ENCODE measurements around the gene HMGA1.
"Not testable (repeated sequence)": the region's sequence is repeated elsewhere in the genome, so short reads cannot be mapped to it uniquely, and the experiment has no call there.

Gene HMGA1

DNA sequence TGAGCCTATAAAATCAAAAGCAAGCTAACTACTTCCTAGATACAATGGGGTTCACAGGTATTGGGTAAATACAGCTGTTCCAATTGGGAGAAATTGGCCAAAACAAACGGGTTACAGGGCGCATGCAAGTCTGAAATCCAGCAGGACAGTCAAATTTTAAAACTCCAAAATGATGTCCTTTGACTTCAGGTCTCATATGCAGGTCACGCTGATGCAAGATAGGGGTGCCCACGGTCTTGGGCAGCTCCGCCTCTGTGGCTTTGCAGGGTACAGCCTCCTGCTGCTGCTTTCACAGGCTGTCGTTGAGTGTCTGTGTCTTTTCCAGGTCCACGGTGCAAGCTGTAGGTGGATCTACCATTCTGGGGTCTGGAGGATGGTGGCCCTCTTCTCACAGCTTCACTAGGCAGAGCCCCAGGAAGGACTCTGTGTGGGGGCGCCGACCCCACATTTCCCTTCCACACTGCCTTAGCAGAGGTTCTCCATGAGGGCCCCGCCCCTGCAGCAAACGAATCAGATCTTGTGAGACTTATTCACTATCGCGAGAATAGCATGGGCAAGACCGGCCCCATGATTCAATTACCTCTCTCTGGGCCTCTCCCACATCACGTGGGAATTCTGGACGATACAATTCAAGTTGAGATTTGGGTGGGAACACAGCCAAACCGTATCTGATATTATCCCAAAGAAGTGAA is 24.0 kb downstream of the HMGA1 start:
- DNase-seq (ENCODE audit: low read depth), result no peak

DNA sequence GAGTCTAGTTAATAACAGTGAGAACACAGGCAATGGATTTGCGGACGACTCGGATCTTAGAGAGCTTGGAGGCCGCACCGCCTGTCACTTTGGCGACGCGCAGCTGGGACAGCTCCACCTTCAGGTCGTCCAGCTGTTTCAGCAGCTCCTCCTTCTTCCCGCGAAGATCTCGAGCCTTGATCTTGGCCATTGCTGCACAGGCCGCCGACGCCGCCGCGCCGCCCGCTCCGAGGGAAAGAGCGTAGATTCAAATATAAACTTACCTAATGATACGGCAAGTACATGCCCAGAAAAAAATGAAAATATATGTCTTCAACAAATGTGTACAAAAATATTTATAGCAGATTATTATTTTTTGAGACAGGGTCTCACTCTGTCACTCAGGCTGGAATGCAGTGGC is 26.8 kb downstream of the HMGA1 start:
- DNase-seq (ENCODE audit: low read depth), result not testable (repeated sequence)

- DNase-seq (ENCODE audit: low read depth), result no peak
Observed at GRCh38 chr6:34267746-34268145, 31.1 kb downstream of the HMGA1 start.

- DNase-seq (ENCODE audit: low read depth), result not testable (repeated sequence)
Observed at GRCh38 chr6:34269132-34269531, 32.5 kb downstream of the HMGA1 start.

DNA sequence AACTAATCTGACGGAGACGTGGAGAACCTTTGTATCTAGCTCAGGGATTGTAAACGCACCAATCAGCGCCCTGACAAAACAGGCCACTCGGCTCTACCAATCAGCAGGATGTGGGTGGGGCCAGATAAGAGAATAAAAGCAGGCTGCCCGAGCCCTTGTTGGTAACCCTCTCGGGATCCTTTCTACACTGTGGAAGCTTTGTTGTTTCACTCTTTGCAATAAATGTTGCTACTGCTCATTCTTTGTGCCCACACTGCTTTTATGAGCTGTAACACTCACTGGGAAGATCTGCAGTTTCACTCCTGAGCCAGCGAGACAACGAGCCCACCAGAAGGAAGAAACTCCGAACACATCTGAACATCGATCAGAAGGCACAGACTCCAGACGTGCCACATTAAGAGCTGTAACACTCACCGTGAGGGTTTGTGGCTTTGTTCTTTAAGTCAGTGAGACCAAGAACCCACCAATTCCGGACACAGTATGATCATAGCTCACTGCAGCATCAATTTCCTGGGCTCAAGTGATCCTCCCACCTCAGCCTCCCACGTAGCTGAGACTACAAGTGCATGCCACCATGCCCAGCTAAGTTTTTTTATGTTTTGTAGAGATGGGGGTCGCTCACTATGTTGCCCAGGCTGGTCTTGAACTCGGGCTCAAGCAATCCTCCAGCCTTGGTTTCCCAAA is 33.1 kb downstream of the HMGA1 start:
- not testable (repeated sequence) for DNase-seq (ENCODE audit: low read depth)

DNA sequence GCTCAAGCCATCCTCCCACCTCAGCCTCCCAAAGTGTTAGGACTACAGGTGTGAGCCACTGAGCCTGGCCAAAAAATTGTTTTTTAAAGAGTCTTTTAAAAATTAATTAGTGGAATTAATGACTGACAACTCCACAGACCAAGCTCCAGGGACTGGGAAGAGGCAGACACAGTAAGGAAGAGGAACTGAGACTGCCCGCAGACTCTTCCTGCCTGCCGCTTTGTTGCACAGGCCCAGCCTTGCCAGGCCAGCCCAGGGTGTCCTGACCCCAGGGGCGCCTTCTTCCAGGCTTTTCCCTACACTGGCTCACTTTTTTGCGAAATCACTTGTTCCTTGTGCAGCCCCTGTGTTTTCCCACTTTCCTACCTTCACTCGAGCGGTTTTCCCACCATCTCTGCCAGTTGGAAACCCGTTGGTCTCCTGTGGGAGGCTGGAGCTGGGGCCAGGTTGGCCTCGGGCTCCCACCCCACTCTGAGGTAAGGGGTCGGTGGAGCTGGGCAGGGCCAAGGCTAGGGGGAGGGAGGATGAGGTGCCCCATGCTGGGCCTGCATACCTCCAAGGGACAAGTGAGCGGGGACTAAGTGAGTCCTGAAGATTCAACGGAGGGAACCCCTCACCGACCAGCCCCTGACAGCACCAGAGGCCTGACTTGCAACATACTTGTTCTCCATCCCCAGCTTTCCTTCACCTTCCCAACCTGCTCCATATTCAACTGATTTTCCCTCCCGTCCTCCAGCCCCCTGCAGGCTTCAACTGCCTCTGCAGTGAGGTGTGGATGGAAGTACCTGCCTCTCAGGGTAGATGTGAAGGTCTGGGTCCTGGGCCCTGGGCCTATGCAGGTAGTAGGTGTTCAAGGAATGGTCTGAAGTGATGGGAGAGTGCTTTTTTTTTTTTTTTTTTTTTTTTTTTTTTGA is 35.6 kb downstream of the HMGA1 start:
- DNase-seq (ENCODE audit: low read depth), result no peak

- peak; percentile 85 for DNase-seq (ENCODE audit: low read depth)
Observed at GRCh38 chr6:34273242-34273805, 36.7 kb downstream of the HMGA1 start.

DNA sequence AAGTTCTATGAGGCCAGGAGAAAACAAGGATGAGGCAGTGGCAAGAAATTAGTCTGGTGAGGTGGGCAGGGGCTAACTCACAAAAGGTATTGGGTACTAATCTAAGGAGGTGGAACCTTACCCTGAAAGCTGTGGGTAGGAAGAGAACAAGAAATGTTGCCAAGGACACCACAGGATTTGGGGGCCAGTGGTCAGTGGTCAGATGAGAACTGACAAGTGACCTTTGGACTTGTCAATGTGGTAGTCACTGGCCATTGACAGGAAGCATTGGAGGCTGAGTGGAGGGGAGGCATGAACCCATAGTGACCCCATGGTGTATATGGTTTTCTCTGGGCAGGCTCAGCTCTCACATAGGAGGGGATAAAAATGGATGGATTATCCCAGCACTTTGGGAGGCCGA is 37.5 kb downstream of the HMGA1 start:
- DNase-seq (ENCODE audit: low read depth), result no peak

DNA sequence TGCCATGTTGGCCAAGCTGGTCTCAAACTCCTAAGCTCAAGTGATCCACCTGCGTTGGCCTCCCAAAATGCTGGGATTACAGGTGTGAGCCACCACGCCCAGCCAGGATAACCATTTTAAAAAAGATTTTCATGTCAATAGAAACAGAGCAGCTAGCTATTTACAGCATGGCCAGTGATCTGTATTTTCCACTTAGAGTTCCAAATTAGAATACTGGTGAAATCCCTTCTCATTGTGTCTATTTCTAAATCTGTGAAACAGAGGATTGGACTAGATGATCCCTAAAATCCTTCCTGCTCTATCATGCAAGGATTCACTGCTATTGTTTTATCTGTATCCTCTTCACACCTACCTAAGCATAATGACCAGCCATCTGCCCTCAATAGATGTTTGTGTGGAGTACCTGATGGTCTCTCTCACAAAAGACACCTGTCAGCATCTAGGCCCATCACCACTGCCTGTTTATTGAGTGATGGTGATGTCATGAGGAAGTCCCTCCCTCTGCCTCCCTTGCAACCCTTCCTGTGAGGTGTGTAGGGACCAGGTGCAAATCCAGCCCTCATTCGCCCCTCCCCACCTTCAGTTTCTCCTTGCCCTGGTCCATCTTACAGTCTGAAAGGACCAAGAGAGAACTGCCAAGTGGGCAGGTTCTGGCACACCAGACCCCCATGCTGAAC is 38.6 kb downstream of the HMGA1 start:
- DNase-seq (ENCODE audit: low read depth), result no peak

DNA sequence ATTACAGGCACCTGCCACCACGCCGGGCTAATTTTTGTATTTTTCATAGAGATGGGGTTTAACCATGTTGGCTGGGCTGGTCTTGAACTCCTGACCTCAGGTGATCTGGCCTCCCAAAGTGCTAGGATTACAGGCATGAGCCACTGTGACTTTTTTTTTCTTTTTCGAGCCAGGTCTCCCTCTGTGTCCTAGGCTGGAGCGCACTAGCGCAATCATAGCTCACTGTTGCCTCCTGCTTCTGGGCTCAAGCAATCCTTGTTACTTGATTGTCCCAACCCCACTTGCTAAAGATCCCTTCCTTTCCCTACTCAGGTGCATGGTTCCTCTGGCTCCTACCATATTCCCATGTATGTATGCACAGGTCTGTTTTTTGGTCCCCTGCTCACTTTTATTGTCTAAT is 39.5 kb downstream of the HMGA1 start:
- DNase-seq (ENCODE audit: low read depth), result no peak

- DNase-seq (ENCODE audit: low read depth), result no peak
Observed at GRCh38 chr6:34276881-34277762, 40.4 kb downstream of the HMGA1 start.

DNA sequence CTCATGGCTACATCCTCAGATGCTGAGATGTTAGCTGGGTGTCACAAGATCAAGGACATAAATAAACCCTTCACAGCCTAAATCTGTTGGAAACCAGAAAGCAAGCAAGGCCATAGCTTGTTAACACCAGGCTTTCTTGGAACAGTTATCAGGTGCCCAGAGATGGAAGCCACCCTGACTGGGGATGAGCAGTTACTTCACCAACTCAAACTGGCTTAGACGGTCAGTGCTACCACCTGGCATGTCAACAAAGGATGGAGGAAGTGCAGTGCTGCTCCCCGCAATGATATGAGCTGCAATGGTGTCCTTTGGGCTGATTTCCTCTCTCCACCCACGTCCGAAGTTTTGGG is 41.1 kb downstream of the HMGA1 start:
- DNase-seq (ENCODE audit: low read depth), result no peak

- DNase-seq (ENCODE audit: low read depth), result no peak
Observed at GRCh38 chr6:34278833-34279232, 42.2 kb downstream of the HMGA1 start.

GRCh38 chr6:34280216-34280615 is 43.5 kb downstream of the HMGA1 start:
- no peak for DNase-seq (ENCODE audit: low read depth)

- no peak for DNase-seq (ENCODE audit: low read depth)
Observed at GRCh38 chr6:34281702-34282334, 45.1 kb downstream of the HMGA1 start.

- DNase-seq (ENCODE audit: low read depth), result peak; percentile 90
Observed at GRCh38 chr6:34284563-34285447, 48.1 kb downstream of the HMGA1 start.

DNA sequence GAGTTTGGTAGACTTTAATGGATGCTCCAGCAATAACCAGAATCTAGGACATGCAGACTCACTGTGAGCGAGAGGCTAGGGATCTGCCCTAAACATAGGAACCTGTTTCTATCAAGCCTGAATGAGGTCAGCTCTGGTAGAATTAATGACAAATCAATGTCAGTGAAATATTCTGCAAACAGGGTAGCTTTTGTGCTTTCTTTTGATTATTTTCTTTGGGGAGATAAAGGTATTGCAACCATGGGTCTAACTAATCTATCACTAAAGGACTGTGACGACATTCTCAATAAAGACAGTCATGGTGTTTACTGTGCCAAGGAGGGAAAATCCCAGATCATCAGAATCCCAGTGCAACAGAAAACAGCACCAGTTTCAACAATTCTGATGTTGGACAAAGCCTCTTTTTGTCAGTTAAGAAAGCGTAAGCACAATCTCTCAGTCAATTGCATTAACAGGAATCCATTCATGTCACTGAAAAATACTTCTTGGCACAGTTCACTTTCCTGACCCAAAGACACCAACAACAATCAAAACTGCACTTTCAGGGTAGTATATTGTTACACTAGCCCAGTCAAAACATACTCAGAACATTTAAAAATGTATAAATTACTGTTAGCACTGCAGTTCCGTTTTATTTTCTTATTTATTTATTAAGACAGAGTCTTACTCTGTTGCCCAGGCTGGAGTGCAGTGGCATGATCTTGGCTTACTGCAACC is 48.9 kb downstream of the HMGA1 start:
- no peak for DNase-seq (ENCODE audit: low read depth)

GRCh38 chr6:34288581-34288980 is 51.9 kb downstream of the HMGA1 start:
- DNase-seq (ENCODE audit: low read depth), result no peak

DNA sequence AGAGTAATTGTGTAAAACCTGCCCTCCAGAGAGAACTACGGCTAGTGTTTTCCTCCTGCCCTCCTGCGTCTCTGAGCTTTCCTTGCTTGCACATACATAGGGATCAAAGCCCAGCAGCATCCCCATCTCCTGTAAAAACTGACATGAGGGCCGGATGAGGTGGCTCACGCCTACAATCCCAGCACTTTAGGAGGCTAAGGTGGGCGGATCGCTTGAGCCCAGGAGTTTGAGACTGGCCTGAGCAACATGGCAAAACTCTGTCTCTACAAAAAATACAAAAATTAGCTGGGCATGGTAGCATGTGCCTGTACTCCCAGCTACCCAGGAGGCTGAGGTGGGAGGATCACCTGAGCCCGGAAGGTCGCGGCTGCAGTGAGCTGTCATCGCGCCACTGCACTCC is 52.5 kb downstream of the HMGA1 start:
- no peak for DNase-seq (ENCODE audit: low read depth)
